ENCODE results near the gene NDUFS2.
"Not testable (repeated sequence)": the region's sequence is repeated elsewhere in the genome, so short reads cannot be mapped to it uniquely, and the experiment has no call there.

Gene NDUFS2

GRCh38 chr1:161222175-161223019, 20.2 kb downstream of the NDUFS2 start:
- FAIRE-seq = no peak

- FAIRE-seq = no peak
Measured at GRCh38 chr1:161223805-161224694, 21.9 kb downstream of the NDUFS2 start.

GRCh38 chr1:161224695-161225087, 22.5 kb downstream of the NDUFS2 start:
- FAIRE-seq = not testable (repeated sequence)

GRCh38 chr1:161225178-161225533, 23.0 kb downstream of the NDUFS2 start:
- FAIRE-seq = no peak

GRCh38 chr1:161225534-161226319, 23.6 kb downstream of the NDUFS2 start, which contains the start of gene TOMM40L:
Gene TOMM40L, plus strand, starts transcription at chr1:161226060. Its CDS starts 430 bp downstream, at chr1:161226490.
- peak; percentile 99 for FAIRE-seq

GRCh38 chr1:161226320-161226711, 24.1 kb downstream of the NDUFS2 start:
- no peak for FAIRE-seq

GRCh38 chr1:161226759-161227158, 24.6 kb downstream of the NDUFS2 start:
- no peak for FAIRE-seq

GRCh38 chr1:161227196-161227871, 25.2 kb downstream of the NDUFS2 start:
- peak; percentile 21 for FAIRE-seq

GRCh38 chr1:161228032-161228431, 25.9 kb downstream of the NDUFS2 start:
- no peak for FAIRE-seq

GRCh38 chr1:161229896-161230295, 27.7 kb downstream of the NDUFS2 start:
- no peak for FAIRE-seq

- FAIRE-seq = no peak
Measured at GRCh38 chr1:161230762-161231161, 28.6 kb downstream of the NDUFS2 start.

GRCh38 chr1:161233102-161233501, 30.9 kb downstream of the NDUFS2 start:
- FAIRE-seq = no peak

GRCh38 chr1:161235957-161236775, 34.0 kb downstream of the NDUFS2 start:
- no peak for FAIRE-seq

- no peak for FAIRE-seq
Measured at GRCh38 chr1:161238039-161238473, 35.9 kb downstream of the NDUFS2 start, which contains the start of gene NR1I3. Gene NR1I3, minus strand, starts transcription at chr1:161238203. Its CDS starts 1,638 bp downstream, at chr1:161236565.

GRCh38 chr1:161241682-161242081, 39.5 kb downstream of the NDUFS2 start:
- FAIRE-seq = no peak

- no peak for FAIRE-seq
Measured at GRCh38 chr1:161242313-161242712, 40.1 kb downstream of the NDUFS2 start.

GRCh38 chr1:161244888-161245287, 42.7 kb downstream of the NDUFS2 start:
- FAIRE-seq = no peak

GRCh38 chr1:161250100-161250499, 47.9 kb downstream of the NDUFS2 start:
- FAIRE-seq = not testable (repeated sequence)

- FAIRE-seq = no peak
Measured at GRCh38 chr1:161250829-161251228, 48.7 kb downstream of the NDUFS2 start.

- FAIRE-seq = no peak
Measured at GRCh38 chr1:161251579-161251978, 49.4 kb downstream of the NDUFS2 start.

GRCh38 chr1:161255302-161255701, 53.1 kb downstream of the NDUFS2 start:
- FAIRE-seq = not testable (repeated sequence)

Data from G401.6 (cell line).